Right ventricle myocardium inferior (tissue), 1 donor: ENCODE measurements around the gene NCKAP5L. TPM values are rescaled to one million over a fixed set of nuclear protein-coding genes. Genes with fewer than 3 reads are reported as not detected.
A peak's percentile ranks its signal among the peaks of the same experiment; 100 is the strongest.

Experiments
- ATAC-seq: fragments of 200-7000 bp; cut with Tn5 transposase; one replicate; pipeline ENCODE4 v1.9.1; 2020; ENCODE audit warnings: mild to moderate bottlenecking, moderate library complexity
- DNase-seq: peaks from one replicate; pipeline ENCODE4 v3.0.0; 2021; ENCODE audit errors: missing footprints
- intact Hi-C: fragments of 100-400 bp; cut with DNase I; formaldehyde crosslinking; loops from one replicate; pipeline ENCODE4 v1.11.0; 2022
- total RNA-seq: library from RNA; stranded (reverse); fragmentation: NEBNext Ultra II Directional; extraction: Animal tissue kit (Norgen Biotek cat#: 25700); gene quantifications from one replicate; pipeline ENCODE4 v1.2.1, GENCODE V29; 2021
- donor health status: DM: no; HTN: yes; CAD: no; lungs with severe emphysema.

The NCKAP5L gene
- total RNA-seq, 1 donor from 2014 or later = 32.7 TPM

- DNase-seq (peak; percentile 90), ATAC-seq (peak; percentile 83)
- intact Hi-C loops = no loop called here
Observed at GRCh38 chr12:49808686-49809380, 19.4 kb downstream of the NCKAP5L start.

DNA sequence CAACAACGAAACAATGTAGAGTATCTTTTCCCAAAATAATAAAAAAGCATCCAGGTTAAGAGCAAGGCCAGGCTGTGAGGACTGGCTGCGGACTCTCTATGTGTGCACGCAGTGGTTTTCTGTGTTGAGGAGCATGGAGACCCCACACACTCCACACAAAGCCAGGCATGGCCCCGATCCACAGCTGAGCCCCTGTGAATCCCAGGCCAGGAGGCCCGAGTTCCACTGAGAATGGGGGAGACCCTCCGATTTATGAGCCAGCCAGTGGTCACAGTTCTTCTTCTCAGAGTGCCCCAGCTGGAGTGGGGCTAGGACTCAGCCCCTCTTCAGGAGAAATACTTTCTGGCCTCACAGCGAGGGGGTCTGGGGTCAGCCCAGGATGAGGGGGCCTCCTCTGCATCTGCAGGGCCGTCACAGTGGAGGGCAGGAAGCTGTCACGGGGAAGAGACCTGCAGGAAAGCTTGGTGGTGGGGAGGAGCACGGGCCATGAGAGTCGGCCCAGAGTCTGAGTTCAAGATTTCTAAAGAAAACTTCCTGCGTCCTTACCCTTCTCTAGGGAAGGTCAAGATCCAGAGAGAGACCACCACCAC, 20.1 kb downstream of the NCKAP5L start:
- ATAC-seq (no peak), DNase-seq (peak; percentile 51)
- intact Hi-C loops = no loop called here

- peak; percentile 55 for DNase-seq
- intact Hi-C loops = no loop called here
- no peak for ATAC-seq
Observed at GRCh38 chr12:49806877-49807276, 21.3 kb downstream of the NCKAP5L start.

GRCh38 chr12:49806321-49806813, 21.8 kb downstream of the NCKAP5L start:
- DNase-seq (peak; percentile 43), ATAC-seq (no peak)
- intact Hi-C loops = no loop called here

DNA sequence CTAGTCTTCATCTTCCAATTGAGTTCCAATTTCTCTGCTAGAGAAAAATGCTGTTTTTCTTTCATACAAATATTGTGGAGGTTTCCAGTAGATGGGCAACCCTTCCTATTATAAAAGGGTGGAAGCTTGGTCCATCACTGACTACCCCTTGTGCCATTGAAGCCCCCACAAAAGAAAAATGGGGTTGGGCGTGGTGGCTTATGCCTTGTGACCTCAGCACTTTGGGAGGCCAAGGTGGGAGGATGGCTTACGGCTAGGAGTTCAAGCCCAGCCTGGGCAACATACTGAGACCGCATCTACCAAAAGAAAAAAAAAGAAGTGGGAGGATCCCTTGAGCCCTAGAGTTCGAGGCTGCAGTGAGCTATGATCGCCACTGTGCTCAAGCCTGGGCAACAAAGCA, 22.8 kb downstream of the NCKAP5L start:
- ATAC-seq (no peak), DNase-seq (no peak)
- intact Hi-C loops = no loop called here

GRCh38 chr12:49804821-49805220, 23.4 kb downstream of the NCKAP5L start:
- ATAC-seq (no peak), DNase-seq (peak; percentile 45)

DNA sequence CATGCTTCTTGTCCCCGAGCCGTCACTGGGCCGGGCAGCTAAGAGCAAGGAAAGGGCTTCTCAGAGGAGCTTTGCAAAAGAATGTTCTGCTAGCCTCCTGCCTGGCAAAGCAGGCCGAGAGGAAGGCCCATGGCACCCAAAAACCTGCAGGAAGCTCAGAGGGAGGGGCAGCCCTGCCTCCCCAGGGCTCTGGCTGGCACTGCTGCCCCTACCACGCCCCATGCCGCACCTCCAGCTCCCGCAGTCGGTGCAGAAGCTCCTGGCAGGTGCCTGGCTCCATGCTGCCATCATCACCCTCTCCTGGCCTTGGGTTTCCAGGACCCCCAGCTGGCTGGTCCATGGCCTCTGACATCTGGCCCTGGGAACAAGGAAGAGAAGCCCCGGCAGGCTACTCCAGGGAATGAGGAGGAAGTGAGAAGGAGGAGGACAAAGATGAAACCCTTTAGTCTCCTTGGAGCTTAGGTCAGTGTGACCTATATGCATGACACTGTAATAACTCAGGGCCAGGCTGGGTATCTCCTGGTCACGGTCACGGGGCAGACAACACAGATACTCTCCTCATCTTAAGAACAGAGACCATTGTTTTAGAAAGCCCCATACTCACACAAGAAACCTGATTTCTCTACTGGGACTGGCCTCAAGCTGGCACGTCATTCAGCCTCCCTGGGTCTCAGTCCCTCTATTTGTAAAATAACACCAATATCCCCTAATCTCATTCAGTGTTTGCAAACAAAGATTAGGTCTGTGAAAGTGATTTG, 24.3 kb downstream of the NCKAP5L start:
- peak; percentile 60 for DNase-seq
- intact Hi-C loops = no loop called here
- ATAC-seq = no peak

More at GRCh38 chr12:49804821-49805220, 23.4 kb downstream of the NCKAP5L start:
- intact Hi-C loops = no loop called here

- ATAC-seq (peak; percentile 72), DNase-seq (peak; percentile 43)
- intact Hi-C loops = no loop called here
Observed at GRCh38 chr12:49801141-49802063, 26.8 kb downstream of the NCKAP5L start.

DNA sequence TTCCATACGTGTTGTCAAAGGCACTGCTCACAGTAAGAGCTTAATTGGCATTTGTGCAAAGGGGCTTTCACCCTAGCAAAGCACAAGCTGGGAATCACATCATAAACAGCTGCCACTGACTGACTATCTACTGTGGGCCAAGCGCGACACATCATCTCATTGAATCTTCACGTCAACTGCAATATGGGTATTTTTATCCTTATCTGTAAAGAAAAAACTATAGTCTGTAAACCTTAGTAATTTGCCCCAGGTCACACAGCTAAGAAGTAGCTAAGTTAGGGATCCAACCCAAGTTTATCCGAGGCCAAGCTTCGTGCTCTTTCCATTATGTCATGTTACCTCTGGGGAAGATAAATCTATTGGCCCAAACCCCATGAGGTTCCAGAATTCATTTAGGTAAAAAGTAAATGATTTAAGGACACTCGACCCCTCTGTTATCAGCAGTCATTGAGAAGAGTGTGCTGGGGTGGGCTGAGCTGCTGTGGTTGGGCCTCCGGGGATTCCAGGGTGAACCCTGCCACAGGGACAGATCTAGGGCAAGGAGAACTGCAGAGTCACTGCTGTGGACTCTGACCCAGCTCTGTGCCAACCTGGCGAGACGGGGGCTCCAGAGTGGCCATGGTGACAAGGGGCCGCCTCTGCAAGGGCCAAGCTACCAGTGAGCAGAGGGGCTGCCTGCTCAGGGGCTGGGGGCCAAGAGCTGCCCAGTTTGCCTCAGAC, 27.6 kb downstream of the NCKAP5L start:
- intact Hi-C loops = no loop called here
- ATAC-seq (peak; percentile 49), DNase-seq (peak; percentile 56)

- intact Hi-C loops = no loop called here
- no peak for DNase-seq
- no peak for ATAC-seq
Observed at GRCh38 chr12:49798934-49799333, 29.3 kb downstream of the NCKAP5L start.

GRCh38 chr12:49798248-49798647, 30.0 kb downstream of the NCKAP5L start:
- DNase-seq (no peak), ATAC-seq (no peak)
- intact Hi-C loops = no loop called here

- DNase-seq (peak; percentile 50), ATAC-seq (no peak)
- intact Hi-C loops = no loop called here
Observed at GRCh38 chr12:49797449-49797776, 30.8 kb downstream of the NCKAP5L start.

DNA sequence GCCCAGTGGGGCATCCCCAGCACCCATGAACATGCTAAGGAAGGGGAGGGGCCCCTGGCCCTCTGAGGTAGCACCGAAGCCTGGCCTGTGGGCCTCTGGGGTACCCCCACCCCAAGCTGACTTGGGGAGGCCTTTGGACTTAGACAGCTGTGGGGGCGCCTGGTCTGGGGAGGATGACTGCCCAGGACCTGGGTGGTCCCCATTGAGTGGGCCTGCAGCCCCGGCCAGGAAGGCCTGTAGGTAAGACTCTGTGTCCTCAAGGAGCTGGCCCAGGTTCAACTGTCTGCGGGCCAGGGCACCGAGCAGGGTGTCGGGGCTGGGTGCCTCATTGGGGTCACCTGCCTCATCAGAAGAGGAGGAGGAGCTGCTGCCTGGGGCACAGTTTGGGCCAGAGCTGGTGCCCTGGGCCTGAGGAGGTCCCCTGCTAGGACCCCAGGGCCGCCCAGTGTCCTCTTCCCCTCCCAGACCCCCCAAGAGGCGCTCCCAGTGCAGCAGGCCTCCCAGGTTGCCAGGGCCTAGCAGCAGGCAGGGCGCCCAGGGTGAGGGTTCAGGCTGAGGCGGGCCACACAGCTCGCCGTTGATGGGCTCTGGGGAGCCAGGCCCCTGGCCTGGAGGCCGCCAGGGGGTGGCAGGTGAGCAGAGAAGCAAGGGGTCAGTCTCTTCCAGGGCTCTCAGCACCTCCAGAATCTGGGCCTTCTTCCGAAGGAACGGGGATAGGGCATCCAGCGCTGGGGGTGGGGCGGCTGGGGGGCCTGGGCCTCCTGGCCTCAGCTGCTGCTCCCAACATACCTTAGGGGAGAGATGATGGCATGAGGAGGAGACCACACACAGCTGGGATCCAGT, 31.4 kb downstream of the NCKAP5L start:
- peak; percentile 57 for DNase-seq
- no peak for ATAC-seq
- intact Hi-C loops = no loop called here

GRCh38 chr12:49796155-49796554, 32.1 kb downstream of the NCKAP5L start:
- intact Hi-C loops = no loop called here
- no peak for ATAC-seq

GRCh38 chr12:49795654-49796105, 32.5 kb downstream of the NCKAP5L start:
- ATAC-seq = no peak
- intact Hi-C loops = no loop called here
- DNase-seq = peak; percentile 53

More at GRCh38 chr12:49796155-49796554, 32.1 kb downstream of the NCKAP5L start:
- peak; percentile 35 for DNase-seq

DNA sequence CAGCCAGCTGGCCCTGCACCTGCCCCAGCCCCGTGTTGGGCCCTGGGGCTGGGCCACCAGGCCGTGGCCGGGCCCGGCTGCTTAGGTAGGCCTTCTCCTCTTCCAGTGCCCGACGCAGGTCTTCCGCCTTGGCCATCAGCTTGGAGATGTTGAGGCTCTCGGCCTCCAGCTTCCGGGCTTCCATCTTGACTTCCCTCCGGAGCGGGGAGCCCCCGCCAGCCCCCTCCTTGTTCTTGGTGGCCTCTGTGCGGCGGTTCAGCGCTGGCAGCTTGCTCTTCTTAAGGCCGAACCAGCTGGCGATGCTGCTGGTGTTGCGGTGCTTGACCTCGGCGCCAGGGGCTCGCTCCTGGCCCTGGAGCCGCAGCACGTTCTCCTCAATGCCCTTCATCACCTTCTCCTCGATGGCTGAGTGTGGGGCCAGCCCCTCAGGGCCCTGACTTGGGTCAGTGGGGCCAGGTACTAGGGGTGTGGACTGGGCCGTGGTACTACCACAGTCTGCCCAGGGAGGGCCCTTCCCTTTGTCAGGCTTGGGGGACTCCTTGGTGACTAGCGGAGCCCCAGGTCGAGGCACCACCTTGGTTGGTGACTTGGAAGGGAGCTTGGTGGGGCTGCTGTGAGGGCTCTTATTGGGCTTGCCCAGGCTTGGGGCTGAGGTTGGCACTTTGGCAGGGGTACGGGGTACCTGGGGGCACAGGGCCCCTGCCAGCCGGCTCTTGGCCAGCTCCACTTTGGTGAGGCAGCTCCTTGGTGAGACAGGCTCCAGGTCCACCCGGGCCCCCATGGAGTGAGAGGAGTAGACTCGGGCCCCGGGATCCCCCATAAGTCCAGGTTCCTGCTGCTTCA, 33.2 kb downstream of the NCKAP5L start:
- peak; percentile 33 for DNase-seq
- intact Hi-C loops = no loop called here
- ATAC-seq = no peak
